HG02610 (cell line): ENCODE results near the gene XPC.

ENCODE experiments used
- ATAC-seq: cut with Tn5 transposase; IDR thresholded peaks from one replicate; pipeline ENCODE4 v1.9.1; 2021; ENCODE audit warnings: mild to moderate bottlenecking, moderate library complexity; ENCODE audit not compliant: unreplicated experiment

Gene XPC

DNA sequence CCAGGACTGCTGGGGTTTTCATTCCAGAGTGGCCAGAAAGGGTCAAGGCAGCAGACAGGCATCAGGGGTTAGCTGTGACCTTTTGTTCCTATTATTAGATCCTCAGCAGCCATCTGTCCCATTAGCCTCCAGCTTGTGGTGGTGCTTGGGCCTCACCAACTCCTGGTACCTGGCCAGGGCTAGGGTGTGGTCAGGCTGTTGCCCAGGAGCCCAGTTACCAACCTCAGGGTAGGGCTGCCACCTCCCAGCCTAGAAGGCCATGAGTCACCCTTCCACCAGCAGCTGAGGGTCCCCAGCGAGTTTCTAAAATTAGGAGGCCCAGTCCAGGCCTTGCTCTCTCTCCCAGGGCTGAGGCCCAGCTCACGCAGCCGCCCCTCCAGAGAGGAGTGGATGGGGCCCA, 41.4 kb downstream of the XPC start:
- ATAC-seq, result no peak

GRCh38 chr3:14135581-14135980, 42.8 kb downstream of the XPC start:
- no peak for ATAC-seq

DNA sequence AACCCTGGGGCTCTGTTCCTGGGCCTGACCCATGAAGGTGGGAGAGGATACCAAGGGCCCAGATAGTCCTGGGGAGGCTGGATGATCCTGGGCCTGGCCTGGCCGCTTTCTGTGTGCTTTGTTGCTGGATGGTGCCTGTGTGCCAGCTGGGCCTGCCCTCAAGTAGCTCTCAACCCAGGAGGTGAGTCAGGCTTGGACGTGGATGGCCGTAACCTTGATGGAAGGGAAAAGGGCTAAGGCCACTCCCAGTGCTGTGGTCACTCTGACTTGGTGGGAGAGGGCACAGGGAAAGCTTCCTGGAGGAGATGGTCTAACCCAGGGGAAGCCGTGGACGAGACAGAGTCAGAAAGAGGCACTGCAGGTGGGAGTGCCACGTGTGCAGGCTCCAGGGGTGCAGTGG, 44.1 kb downstream of the XPC start:
- no peak for ATAC-seq

- no peak for ATAC-seq
These were observed 44.5 kb downstream of the XPC start for GRCh38 chr3:14133876-14134275.

DNA sequence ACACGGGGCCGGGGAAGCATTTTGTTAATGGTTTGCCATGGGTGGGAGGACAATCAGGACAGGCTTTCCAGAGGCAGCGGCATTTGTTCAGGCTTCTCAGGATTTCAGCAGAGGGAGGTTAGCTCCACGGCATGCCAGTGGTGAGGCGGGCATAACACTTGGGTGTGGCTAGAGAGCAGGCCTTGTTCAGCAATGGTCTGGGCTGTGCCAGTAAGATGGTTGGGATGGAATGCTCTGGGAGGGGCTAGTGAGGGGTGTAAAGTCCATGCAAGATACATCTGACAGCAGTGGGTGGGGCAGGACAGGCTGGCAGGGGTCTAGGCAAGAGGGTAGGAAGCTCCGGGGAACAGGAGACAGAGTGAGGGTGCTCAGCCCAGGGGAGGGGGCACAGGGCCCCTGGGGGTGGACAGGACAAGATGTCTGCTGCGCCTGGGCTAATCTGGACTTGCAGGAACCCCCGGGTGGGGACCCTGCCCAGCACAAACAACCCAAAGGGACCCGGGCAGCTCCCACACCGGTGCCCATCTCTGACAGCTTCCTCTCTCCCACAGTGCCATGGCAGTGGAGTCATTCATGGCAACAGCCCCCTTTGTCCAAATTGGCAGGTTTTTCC, 45.1 kb downstream of the XPC start:
- ATAC-seq, result no peak

- ATAC-seq, result no peak
These were observed 45.7 kb downstream of the XPC start for GRCh38 chr3:14132689-14133088.

GRCh38 chr3:14132120-14132519, 46.3 kb downstream of the XPC start:
- no peak for ATAC-seq

DNA sequence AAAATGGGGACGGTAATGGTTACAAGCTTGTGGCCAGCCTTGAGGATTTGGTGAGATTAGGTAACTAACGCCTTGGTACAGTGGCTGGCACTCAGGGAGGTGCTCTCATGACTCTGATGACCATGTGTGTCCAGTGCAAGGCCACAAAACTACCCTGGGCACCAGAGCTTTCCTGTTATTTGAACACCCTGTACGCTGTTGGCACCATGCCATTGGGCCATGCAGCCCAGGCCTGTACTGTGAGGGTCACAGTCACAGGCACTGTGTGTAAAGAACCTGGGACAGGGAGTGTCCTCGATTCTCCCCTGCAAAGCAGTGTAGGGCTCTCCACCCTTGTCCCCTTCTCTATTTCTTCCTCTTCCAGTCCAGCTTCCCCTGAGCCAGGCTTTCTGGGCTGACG, 47.3 kb downstream of the XPC start:
- ATAC-seq, result no peak

- no peak for ATAC-seq
These were observed 47.7 kb downstream of the XPC start for GRCh38 chr3:14130707-14131106.

GRCh38 chr3:14130230-14130629, 48.2 kb downstream of the XPC start:
- no peak for ATAC-seq

GRCh38 chr3:14129296-14129695, 49.1 kb downstream of the XPC start:
- ATAC-seq, result no peak

DNA sequence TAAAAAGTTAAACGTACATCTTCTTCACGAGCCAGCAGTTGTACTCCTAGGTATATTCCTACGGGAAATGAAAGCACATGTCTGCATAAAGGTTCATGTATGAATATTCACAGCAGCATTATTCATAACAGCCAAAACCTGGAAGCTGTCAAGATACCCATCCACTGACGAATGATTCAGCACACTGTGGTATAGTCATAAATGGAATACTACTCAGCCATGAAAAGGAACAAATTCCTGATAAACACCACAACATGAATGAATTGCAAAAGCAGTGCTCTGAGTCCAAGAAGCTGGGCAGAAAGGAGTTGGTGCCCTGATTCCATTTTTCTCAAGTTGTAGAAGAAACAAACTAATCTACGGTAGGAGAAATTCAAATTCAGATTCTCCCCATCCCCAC, 49.7 kb downstream of the XPC start:
- no peak for ATAC-seq

DNA sequence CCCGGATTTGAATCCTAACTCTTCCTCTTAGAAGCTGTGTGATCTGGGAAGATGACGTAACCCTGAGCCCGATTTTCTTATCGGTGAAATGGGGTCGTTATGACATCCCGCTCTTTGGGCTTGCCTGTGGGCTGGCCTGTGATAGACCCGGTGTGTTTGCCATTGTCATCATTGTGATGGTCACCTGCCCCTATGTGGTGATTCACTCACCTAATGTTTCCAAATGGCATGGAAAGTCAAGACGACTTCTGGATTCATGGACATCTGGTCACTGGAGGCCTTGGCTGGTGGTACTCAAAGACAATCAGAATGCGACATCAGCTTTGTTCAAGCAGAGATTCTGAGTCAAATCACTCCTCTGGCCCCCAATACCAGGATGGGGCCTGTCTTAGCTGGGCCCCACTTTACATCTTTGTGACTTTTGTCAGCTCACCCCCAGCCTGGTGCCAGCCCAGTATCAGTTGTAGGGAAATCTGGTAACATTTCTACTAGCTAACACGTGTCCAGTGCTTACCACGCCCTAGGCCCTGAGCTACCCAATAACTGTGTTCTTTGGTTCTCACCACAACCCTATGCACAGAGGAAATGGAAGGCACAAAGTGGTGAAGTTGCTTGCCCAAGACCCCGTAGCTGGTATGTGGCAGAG, 50.8 kb downstream of the XPC start:
- no peak for ATAC-seq

GRCh38 chr3:14126887-14127505, 51.4 kb downstream of the XPC start:
- no peak for ATAC-seq

- no peak for ATAC-seq
These were observed 52.1 kb downstream of the XPC start for GRCh38 chr3:14126017-14126886.

GRCh38 chr3:14125193-14126016, 53.0 kb downstream of the XPC start:
- ATAC-seq, result peak; percentile 23

GRCh38 chr3:14124615-14125192, 53.7 kb downstream of the XPC start, which contains the start of the genes CHCHD4 and TMEM43:
TSS of gene CHCHD4 (minus strand) at chr3:14124870. CDS start at chr3:14124676, 194 bp downstream.
TSS of gene TMEM43 (plus strand) at chr3:14125052. CDS start at chr3:14125194, 142 bp downstream.
- peak; percentile 87 for ATAC-seq

- ATAC-seq, result peak; percentile 43
These were observed 54.2 kb downstream of the XPC start for GRCh38 chr3:14124223-14124614.

GRCh38 chr3:14123308-14124222, 54.8 kb downstream of the XPC start:
- no peak for ATAC-seq
